GM23338 (cell line): ENCODE measurements around the gene PGM3. TPM values are rescaled to one million over a fixed set of nuclear protein-coding genes. Genes with fewer than 3 reads are reported as not detected.

ENCODE experiments used
- ATAC-seq: fragments of 200-7000 bp; cut with Tn5 transposase; 3 replicates; pipeline ENCODE4 v1.9.1; 2020
- DNase-seq: peaks from one replicate; pipeline ENCODE4 v3.0.0-alpha.2; 2015; ENCODE audit warnings: low spot score
- H2AFZ ChIP-seq: fragments of 200-600 bp; sonication (generic); 2 replicates; pipeline ENCODE4 v1.8.0; 2016; ENCODE audit warnings: antibody characterized with exemption, mild to moderate bottlenecking, moderate library complexity
- H3F3A ChIP-seq: fragments of 200-600 bp; sonication (generic); replicated peaks from 2 replicates; pipeline ENCODE4 v1.8.0; 2017; ENCODE audit warnings: antibody characterized with exemption, mixed run types, low read depth
- H3K27ac ChIP-seq: fragments of 200-600 bp; sonication (generic); 2 replicates; pipeline ENCODE4 v1.6.1; 2016; ENCODE audit warnings: low read depth
- H3K27me3 ChIP-seq: fragments of 200-600 bp; sonication (generic); 2 replicates; pipeline ENCODE4 v1.8.0; 2016; ENCODE audit warnings: mild to moderate bottlenecking, mixed run types, moderate library complexity; ENCODE audit not compliant: insufficient read depth
- H3K36me3 ChIP-seq: fragments of 200-600 bp; sonication (generic); 2 replicates; pipeline ENCODE4 v1.8.0; 2016; ENCODE audit warnings: mild to moderate bottlenecking; ENCODE audit not compliant: insufficient read depth
- H3K4me1 ChIP-seq: fragments of 200-600 bp; sonication (generic); 2 replicates; pipeline ENCODE4 v1.8.0; 2016; ENCODE audit warnings: mild to moderate bottlenecking, moderate library complexity; ENCODE audit not compliant: insufficient read depth
- H3K4me2 ChIP-seq: fragments of 200-600 bp; sonication (generic); 2 replicates; pipeline ENCODE4 v1.7.1; 2017; ENCODE audit warnings: mixed run types
- H3K4me3 ChIP-seq: fragments of 200-600 bp; sonication (generic); 2 replicates; pipeline ENCODE4 v1.6.1; 2016; ENCODE audit warnings: mixed run types
- H3K79me2 ChIP-seq: fragments of 200-600 bp; sonication (generic); replicated peaks from 2 replicates; pipeline ENCODE4 v1.8.0; 2017; ENCODE audit warnings: mild to moderate bottlenecking; ENCODE audit not compliant: insufficient read depth
- H3K9me2 ChIP-seq: fragments of 200-600 bp; sonication (generic); 2 replicates; pipeline ENCODE4 v1.8.0; 2017; ENCODE audit not compliant: insufficient read depth
- H4K20me1 ChIP-seq: fragments of 200-600 bp; sonication (generic); replicated peaks from 2 replicates; pipeline ENCODE4 v1.8.0; 2017; ENCODE audit warnings: mild to moderate bottlenecking; ENCODE audit not compliant: insufficient read depth
- H3K27ac Mint-ChIP-seq: 2 replicates; pipeline ENCODE4 v1.8.0; 2020; ENCODE audit warnings: inconsistent platforms, mild to moderate bottlenecking, moderate library complexity, mixed read lengths
- H3K27me3 Mint-ChIP-seq: 3 replicates; pipeline ENCODE4 v1.8.0; 2022; ENCODE audit warnings: low read depth, mild to moderate bottlenecking, moderate library complexity, mixed read lengths, inconsistent platforms; ENCODE audit not compliant: insufficient read depth, poor library complexity
- H3K36me3 Mint-ChIP-seq: 3 replicates; pipeline ENCODE4 v1.8.0; 2021; ENCODE audit warnings: low read depth, mild to moderate bottlenecking, inconsistent platforms, moderate library complexity, mixed read lengths
- H3K4me1 Mint-ChIP-seq: 3 replicates; pipeline ENCODE4 v1.8.0; 2020; ENCODE audit warnings: mild to moderate bottlenecking, inconsistent platforms, mixed read lengths
- H3K4me3 Mint-ChIP-seq: 3 replicates; pipeline ENCODE4 v1.8.0; 2021; ENCODE audit warnings: moderate library complexity, mild to moderate bottlenecking, inconsistent platforms, mixed read lengths
- H3K9me3 Mint-ChIP-seq: 3 replicates; pipeline ENCODE4 v1.8.0; 2020; ENCODE audit warnings: moderate library complexity, mild to moderate bottlenecking, inconsistent platforms, mixed read lengths
- CTCF ChIP-seq, 2 experiments: fragments of 200-600 bp in 1 of 2; sonication (generic) in 1 of 2; conservative IDR thresholded peaks; 2 replicates each; pipeline versions ENCODE4 v1.5.1 to v1.6.1; 2016 to 2017; ENCODE audit warnings: antibody characterized with exemption in 2 of 2, low read depth in 2 of 2, mild to moderate bottlenecking in 2 of 2, moderate library complexity in 1 of 2
- EZH2 ChIP-seq: fragments of 200-600 bp; sonication (generic); IDR thresholded peaks from one replicate; pipeline ENCODE4 v1.8.0; 2017; ENCODE audit warnings: antibody characterized with exemption, mild to moderate bottlenecking, low read depth; ENCODE audit not compliant: unreplicated experiment
- EZH2phosphoT487 ChIP-seq: fragments of 200-600 bp; sonication (generic); IDR thresholded peaks from one replicate; pipeline ENCODE4 v1.8.1; 2018; ENCODE audit warnings: antibody characterized with exemption; ENCODE audit not compliant: unreplicated experiment
- NANOG ChIP-seq: IDR thresholded peaks from 2 replicates; pipeline ENCODE4 v1.6.1; 2016; ENCODE audit warnings: antibody characterized with exemption, borderline replicate concordance
- POLR2AphosphoS5 ChIP-seq: IDR thresholded peaks from 2 replicates; pipeline ENCODE4 v1.6.1; 2016; ENCODE audit warnings: antibody characterized with exemption, low read depth
- STAT1 ChIP-seq: IDR thresholded peaks from one replicate; pipeline ENCODE4 v1.6.1; 2016; ENCODE audit warnings: antibody characterized with exemption; ENCODE audit not compliant: unreplicated experiment
- ZNF114 ChIP-seq: fragments of 250-450 bp; sonication (Bioruptor Pico); IDR thresholded peaks from 2 replicates; pipeline ENCODE4 v1.5.0; 2020; ENCODE audit warnings: mild to moderate bottlenecking, moderate library complexity
- ZNF462 ChIP-seq: fragments of 250-450 bp; sonication (Bioruptor Pico); IDR thresholded peaks from 2 replicates; pipeline ENCODE4 v1.5.0; 2020; ENCODE audit warnings: mild to moderate bottlenecking, moderate library complexity
- polyA plus RNA-seq: library from polyadenylated mRNA; unstranded; fragments of >200 nt; fragmentation: Nextera tagmentation; extraction: Ambion mirVana; gene quantifications from 2 replicates; pipeline ENCODE4 v1.2.1, GENCODE V29; 2016
- total RNA-seq: library from RNA; depleted of rRNA; stranded (reverse); fragments of >200 nt; shearing (Covaris generic); gene quantifications from 2 replicates; pipeline ENCODE4 v1.2.3, GENCODE V29; 2014
- TF ChIP-seq, protein P1 (sequence below): IDR thresholded peaks from one replicate; pipeline ENCODE4 v1.6.1; 2018; ENCODE audit warnings: antibody characterized with exemption; ENCODE audit not compliant: unreplicated experiment

Gene PGM3
- total and polyA plus RNA-seq, 2 experiments from 2014 or later = 23.8 to 35.3 TPM

DNA sequence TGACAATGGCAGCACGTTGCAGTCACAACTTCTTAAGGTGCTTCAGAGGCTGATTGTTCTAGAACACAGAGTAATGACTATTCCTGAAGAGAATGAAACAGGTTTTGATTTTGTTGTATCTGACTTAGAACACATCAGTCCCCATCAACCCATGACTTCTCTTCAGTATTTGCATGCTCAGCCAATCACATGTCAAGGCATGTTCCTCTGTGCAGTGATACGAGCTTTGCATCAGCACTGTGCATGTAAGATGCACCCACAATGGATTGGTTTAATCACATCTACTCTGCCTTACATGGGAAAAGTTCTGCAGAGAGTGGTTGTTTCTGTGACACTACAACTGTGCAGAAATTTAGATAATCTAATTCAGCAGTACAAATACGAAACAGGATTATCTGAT lies 54.3 kb downstream of the PGM3 start:
- H3K27ac Mint-ChIP-seq = no peak overlapping the region; the same call in 1 of the 2 replicates
- H4K20me1 ChIP-seq = no peaks in the 10 kb centered on the region
- no peaks in the 10 kb centered on the region for H3K79me2 ChIP-seq
- no peak overlapping the region for H3K27ac ChIP-seq
- peaks cover 19% of the 10 kb centered on the region; the same call in 2 of the 3 replicates for H3K36me3 Mint-ChIP-seq
- no peaks in the 10 kb centered on the region for H3K9me3 Mint-ChIP-seq
- H3K4me1 ChIP-seq = no peaks in the 10 kb centered on the region
- DNase-seq (no peak), ATAC-seq (no peak)
- H3K27me3 ChIP-seq = no peaks in the 10 kb centered on the region
- H3K27me3 Mint-ChIP-seq = no peaks in the 10 kb centered on the region
- no peak overlapping the region for H3K4me3 ChIP-seq
- H3K4me1 Mint-ChIP-seq = no peaks in the 10 kb centered on the region
- H3K4me3 Mint-ChIP-seq = no peak overlapping the region
- no peaks in the 10 kb centered on the region for H3F3A ChIP-seq
- no peaks in the 10 kb centered on the region for H3K9me2 ChIP-seq
- peaks cover 7% of the 10 kb centered on the region; the same call in 1 of the 2 replicates for H3K36me3 ChIP-seq
- TF ChIP-seq EZH2 = no peak
- H3K4me2 ChIP-seq = no peak overlapping the region
- no peak overlapping the region for H2AFZ ChIP-seq

GRCh38 chr6:83138118-83138722 lies 54.8 kb downstream of the PGM3 start:
- ATAC-seq (no peak), DNase-seq (no peak)
- Mint-ChIP-seq H3K9me3 (no peaks in the 10 kb centered on the region), H3K27ac (no peak overlapping the region; the same call in 1 of the 2 replicates), H3K4me3 (no peak overlapping the region), H3K4me1 (no peaks in the 10 kb centered on the region), H3K27me3 (no peaks in the 10 kb centered on the region), H3K36me3 (peaks cover 14% of the 10 kb centered on the region; the same call in 2 of the 3 replicates)
- H3K27ac ChIP-seq = no peak overlapping the region
- H3K9me2 ChIP-seq = no peaks in the 10 kb centered on the region
- H3K79me2 ChIP-seq = no peaks in the 10 kb centered on the region
- H3K27me3 ChIP-seq = no peaks in the 10 kb centered on the region
- H4K20me1 ChIP-seq = no peaks in the 10 kb centered on the region
- peaks cover 3% of the 10 kb centered on the region; the same call in 1 of the 2 replicates for H3K36me3 ChIP-seq
- no peak overlapping the region for H2AFZ ChIP-seq
- no peaks in the 10 kb centered on the region for H3K4me1 ChIP-seq
- TF ChIP-seq, protein P1, sequence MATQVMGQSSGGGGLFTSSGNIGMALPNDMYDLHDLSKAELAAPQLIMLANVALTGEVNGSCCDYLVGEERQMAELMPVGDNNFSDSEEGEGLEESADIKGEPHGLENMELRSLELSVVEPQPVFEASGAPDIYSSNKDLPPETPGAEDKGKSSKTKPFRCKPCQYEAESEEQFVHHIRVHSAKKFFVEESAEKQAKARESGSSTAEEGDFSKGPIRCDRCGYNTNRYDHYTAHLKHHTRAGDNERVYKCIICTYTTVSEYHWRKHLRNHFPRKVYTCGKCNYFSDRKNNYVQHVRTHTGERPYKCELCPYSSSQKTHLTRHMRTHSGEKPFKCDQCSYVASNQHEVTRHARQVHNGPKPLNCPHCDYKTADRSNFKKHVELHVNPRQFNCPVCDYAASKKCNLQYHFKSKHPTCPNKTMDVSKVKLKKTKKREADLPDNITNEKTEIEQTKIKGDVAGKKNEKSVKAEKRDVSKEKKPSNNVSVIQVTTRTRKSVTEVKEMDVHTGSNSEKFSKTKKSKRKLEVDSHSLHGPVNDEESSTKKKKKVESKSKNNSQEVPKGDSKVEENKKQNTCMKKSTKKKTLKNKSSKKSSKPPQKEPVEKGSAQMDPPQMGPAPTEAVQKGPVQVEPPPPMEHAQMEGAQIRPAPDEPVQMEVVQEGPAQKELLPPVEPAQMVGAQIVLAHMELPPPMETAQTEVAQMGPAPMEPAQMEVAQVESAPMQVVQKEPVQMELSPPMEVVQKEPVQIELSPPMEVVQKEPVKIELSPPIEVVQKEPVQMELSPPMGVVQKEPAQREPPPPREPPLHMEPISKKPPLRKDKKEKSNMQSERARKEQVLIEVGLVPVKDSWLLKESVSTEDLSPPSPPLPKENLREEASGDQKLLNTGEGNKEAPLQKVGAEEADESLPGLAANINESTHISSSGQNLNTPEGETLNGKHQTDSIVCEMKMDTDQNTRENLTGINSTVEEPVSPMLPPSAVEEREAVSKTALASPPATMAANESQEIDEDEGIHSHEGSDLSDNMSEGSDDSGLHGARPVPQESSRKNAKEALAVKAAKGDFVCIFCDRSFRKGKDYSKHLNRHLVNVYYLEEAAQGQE = no peak
- TF ChIP-seq STAT1 = no peak
- TF ChIP-seq CTCF (conservative IDR thresholded peaks at IDR 0.05; ENCODE audit: low read depth in 2 of 2) = no peak
- no peak for TF ChIP-seq ZNF462 (CRISPR knock-in tag)
- TF ChIP-seq EZH2phosphoT487 = no peak
- no peak for TF ChIP-seq NANOG
- TF ChIP-seq POLR2AphosphoS5 = no peak
- TF ChIP-seq ZNF114 (CRISPR knock-in tag) = no peak
- H3K4me2 ChIP-seq = no peak overlapping the region
- H3K4me3 ChIP-seq = no peak overlapping the region
- H3F3A ChIP-seq = no peaks in the 10 kb centered on the region
